ENCODE results near the gene WFDC13.
"Not testable (repeated sequence)": the region's sequence is repeated elsewhere in the genome, so short reads cannot be mapped to it uniquely, and the experiment has no call there.

WFDC13 gene

DNA sequence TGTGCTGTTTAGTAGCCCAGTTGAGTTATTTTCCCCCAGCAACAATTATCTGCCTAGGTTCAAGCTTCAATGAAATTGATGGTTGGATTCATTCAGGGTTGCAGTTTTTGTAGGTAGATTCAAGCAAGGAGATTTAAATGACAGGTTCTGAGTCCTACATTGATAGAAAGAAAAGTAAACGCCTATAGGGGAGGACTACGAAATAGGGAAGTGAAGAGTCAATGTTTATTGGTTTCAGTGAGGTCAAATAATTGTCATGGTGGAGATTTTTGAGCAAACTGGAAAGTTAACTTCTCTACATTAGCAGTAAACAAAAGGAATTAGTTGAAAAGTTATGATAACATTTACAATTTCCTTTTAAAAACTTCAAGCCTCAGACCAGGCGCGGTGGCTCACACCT lies 734 bp upstream of the WFDC13 start:
- TF ChIP-seq, protein P1, sequence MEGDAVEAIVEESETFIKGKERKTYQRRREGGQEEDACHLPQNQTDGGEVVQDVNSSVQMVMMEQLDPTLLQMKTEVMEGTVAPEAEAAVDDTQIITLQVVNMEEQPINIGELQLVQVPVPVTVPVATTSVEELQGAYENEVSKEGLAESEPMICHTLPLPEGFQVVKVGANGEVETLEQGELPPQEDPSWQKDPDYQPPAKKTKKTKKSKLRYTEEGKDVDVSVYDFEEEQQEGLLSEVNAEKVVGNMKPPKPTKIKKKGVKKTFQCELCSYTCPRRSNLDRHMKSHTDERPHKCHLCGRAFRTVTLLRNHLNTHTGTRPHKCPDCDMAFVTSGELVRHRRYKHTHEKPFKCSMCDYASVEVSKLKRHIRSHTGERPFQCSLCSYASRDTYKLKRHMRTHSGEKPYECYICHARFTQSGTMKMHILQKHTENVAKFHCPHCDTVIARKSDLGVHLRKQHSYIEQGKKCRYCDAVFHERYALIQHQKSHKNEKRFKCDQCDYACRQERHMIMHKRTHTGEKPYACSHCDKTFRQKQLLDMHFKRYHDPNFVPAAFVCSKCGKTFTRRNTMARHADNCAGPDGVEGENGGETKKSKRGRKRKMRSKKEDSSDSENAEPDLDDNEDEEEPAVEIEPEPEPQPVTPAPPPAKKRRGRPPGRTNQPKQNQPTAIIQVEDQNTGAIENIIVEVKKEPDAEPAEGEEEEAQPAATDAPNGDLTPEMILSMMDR (IDR thresholded peaks at IDR 0.05; ENCODE audit: borderline replicate concordance, extremely low read depth, low read length, poor library complexity, severe bottlenecking), result no peak
- TF ChIP-seq EZH2 (IDR thresholded peaks at IDR 0.05; ENCODE audit: borderline replicate concordance, low read depth, low read length, severe bottlenecking), result no peak
- ATAC-seq (ENCODE audit: insufficient read depth, low read depth), result no peak

DNA sequence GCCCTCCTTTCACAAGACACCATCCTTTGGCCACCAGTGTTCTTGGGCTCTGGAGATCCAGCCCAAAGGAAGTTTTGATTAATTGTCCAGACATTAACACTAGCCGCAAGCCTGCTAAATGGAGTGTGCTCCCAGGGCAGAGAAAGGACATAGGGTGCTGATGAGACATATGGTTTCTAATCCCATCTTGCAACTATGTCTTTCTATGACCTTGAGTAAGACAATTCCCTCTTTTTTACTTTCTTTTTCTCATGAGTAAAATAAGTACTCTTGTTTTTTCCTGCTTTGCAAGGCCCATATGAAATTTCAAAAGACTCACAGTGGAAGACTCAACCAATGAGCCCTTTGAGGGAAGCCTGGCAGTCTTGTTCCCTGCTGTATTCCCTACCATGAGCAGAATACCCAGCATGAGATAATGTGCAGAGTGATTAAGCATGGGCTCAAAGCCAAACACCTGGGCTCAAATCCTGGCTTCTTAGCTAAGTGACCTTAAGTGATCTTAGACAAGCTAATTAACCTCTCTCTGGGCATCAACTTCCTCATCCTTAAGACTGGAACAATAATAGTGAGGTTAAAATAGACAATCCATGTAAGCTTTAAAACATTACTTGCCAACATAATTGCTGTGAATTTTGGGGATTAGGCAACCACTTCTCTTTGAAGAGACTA lies 3.3 kb downstream of the WFDC13 start, which contains the start of gene WFDC10B:
WFDC10B (minus strand) TSS at position 51 of the 669 bp plus-strand sequence. CDS start 19,027 bp downstream, outside the sequence.
- Histone ChIP-seq H3K79me2 (ENCODE audit: insufficient read depth, low read length) (no peaks in the 10 kb centered on the region), H3K27ac (ENCODE audit: low read length) (no peak within 1 kb of the TSS), H3K4me3 (ENCODE audit: low read depth in 1 of 2, low read length in 2 of 2) (no peak within 1 kb of the TSS), H4K20me1 (ENCODE audit: insufficient read depth, low read length) (no peaks in the 10 kb centered on the region), H3K9ac (ENCODE audit: low read depth, low read length) (no peak within 1 kb of the TSS), H3K4me2 (ENCODE audit: insufficient read depth, low read length) (no peak within 1 kb of the TSS), H2AFZ (ENCODE audit: low read depth, low read length) (no peak within 1 kb of the TSS), H3K9me3 (ENCODE audit: insufficient read depth, low read length, severe bottlenecking) (no peaks in the 10 kb centered on the region), H3K36me3 (ENCODE audit: insufficient read depth, low read length) (no peaks in the 10 kb centered on the region), H3K27me3 (ENCODE audit: insufficient read depth, low read length, poor library complexity) (peaks cover 12% of the 10 kb centered on the region), H3K4me1 (ENCODE audit: insufficient read depth, low read length) (no peaks in the 10 kb centered on the region)
- DNase-seq, result no peak
- no peak for ATAC-seq (ENCODE audit: insufficient read depth, low read depth)
- TF ChIP-seq, protein P1 (IDR thresholded peaks at IDR 0.05; ENCODE audit: borderline replicate concordance, extremely low read depth, low read length, poor library complexity, severe bottlenecking), result no peak
- TF ChIP-seq EZH2 (IDR thresholded peaks at IDR 0.05; ENCODE audit: borderline replicate concordance, low read depth, low read length, severe bottlenecking), result no peak

More for the DNA sequence above, 734 bp upstream of the WFDC13 start:
- Histone ChIP-seq H3K36me3 (ENCODE audit: insufficient read depth, low read length) (no peaks in the 10 kb centered on the region), H3K4me2 (ENCODE audit: insufficient read depth, low read length) (no peak overlapping the region), H3K9me3 (ENCODE audit: insufficient read depth, low read length, severe bottlenecking) (no peaks in the 10 kb centered on the region), H3K79me2 (ENCODE audit: insufficient read depth, low read length) (no peaks in the 10 kb centered on the region), H2AFZ (ENCODE audit: low read depth, low read length) (no peak overlapping the region), H4K20me1 (ENCODE audit: insufficient read depth, low read length) (no peaks in the 10 kb centered on the region), H3K27ac (ENCODE audit: low read length) (no peak overlapping the region), H3K4me3 (ENCODE audit: low read depth in 1 of 2, low read length in 2 of 2) (no peak overlapping the region), H3K9ac (ENCODE audit: low read depth, low read length) (no peak overlapping the region), H3K27me3 (ENCODE audit: insufficient read depth, low read length, poor library complexity) (peaks cover 15% of the 10 kb centered on the region), H3K4me1 (ENCODE audit: insufficient read depth, low read length) (no peaks in the 10 kb centered on the region)
- no peak for DNase-seq

DNA sequence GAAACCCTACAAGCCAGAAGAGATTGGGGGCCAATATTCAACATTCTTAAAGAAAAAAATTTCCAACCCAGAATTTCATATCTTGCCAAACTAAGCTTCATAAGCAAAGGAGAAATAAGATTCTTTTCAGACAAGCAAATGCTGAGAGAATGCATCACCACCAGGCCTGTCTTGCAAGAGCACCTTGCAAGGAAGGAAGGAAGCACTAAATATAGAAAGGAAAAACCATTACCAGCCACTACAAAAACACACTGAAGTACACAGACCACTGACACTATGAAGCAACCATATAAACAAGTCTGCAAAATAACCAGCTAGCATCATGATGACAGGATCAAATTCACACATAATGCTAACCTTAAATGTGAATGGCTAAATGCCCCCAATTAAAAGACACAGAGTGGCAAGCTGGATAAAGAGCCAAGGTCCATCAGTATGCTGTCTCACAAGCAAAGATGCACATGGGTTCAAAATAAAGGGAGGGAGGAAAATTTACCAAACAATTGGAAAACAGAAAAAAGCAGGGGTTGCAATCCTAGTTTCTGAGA lies 14.4 kb downstream of the WFDC13 start:
- H3K4me1 ChIP-seq (ENCODE audit: insufficient read depth, low read length); H3K9me3 ChIP-seq (ENCODE audit: insufficient read depth, low read length, severe bottlenecking); H3K4me2 ChIP-seq (ENCODE audit: insufficient read depth, low read length); H3K79me2 ChIP-seq (ENCODE audit: insufficient read depth, low read length); H3K36me3 ChIP-seq (ENCODE audit: insufficient read depth, low read length); H4K20me1 ChIP-seq (ENCODE audit: insufficient read depth, low read length); H3K27ac ChIP-seq (ENCODE audit: low read length); H3K9ac ChIP-seq (ENCODE audit: low read depth, low read length); H3K4me3 ChIP-seq (ENCODE audit: low read depth in 1 of 2, low read length in 2 of 2); ATAC-seq (ENCODE audit: insufficient read depth, low read depth); H3K27me3 ChIP-seq (ENCODE audit: insufficient read depth, low read length, poor library complexity); H2AFZ ChIP-seq (ENCODE audit: low read depth, low read length); DNase-seq: not testable (repeated sequence)

DNA sequence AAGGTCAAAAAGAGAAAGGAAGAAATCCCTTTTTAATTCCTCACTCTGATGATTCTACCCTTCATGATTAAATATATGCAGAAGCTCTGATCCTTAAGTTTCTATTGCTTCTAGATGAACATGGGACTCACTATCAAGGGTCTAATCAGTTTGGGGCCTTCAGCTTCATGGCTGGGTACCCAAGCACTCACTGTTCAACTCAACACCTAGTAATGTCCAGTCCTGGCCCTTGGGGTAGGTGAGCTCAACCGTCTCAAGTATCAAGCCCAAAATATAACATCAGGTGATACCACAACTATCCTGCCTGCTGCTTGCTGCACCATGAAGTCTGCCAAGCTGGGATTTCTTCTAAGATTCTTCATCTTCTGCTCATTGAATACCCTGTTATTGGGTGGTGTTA lies 20.2 kb downstream of the WFDC13 start, which contains the start of gene SPINT4:
SPINT4 (plus strand) TSS at position 301 of the 400 bp plus-strand sequence; CDS start at position 322, 21 bp downstream.
- ATAC-seq (ENCODE audit: insufficient read depth, low read depth), result no peak
- H3K79me2 ChIP-seq (ENCODE audit: insufficient read depth, low read length), result no peaks in the 10 kb centered on the region
- no peak within 1 kb of the TSS for H3K9ac ChIP-seq (ENCODE audit: low read depth, low read length)
- H2AFZ ChIP-seq (ENCODE audit: low read depth, low read length), result no peak within 1 kb of the TSS
- no peak for DNase-seq
- H3K36me3 ChIP-seq (ENCODE audit: insufficient read depth, low read length), result no peaks in the 10 kb centered on the region
- no peak within 1 kb of the TSS for H3K27ac ChIP-seq (ENCODE audit: low read length)
- no peak within 1 kb of the TSS for H3K4me3 ChIP-seq (ENCODE audit: low read depth in 1 of 2, low read length in 2 of 2)
- peaks cover 10% of the 10 kb centered on the region for H3K27me3 ChIP-seq (ENCODE audit: insufficient read depth, low read length, poor library complexity)
- H3K4me1 ChIP-seq (ENCODE audit: insufficient read depth, low read length), result no peaks in the 10 kb centered on the region
- no peak within 1 kb of the TSS for H3K4me2 ChIP-seq (ENCODE audit: insufficient read depth, low read length)
- no peaks in the 10 kb centered on the region for H3K9me3 ChIP-seq (ENCODE audit: insufficient read depth, low read length, severe bottlenecking)
- H4K20me1 ChIP-seq (ENCODE audit: insufficient read depth, low read length), result no peaks in the 10 kb centered on the region
- TF ChIP-seq, protein P1 (IDR thresholded peaks at IDR 0.05; ENCODE audit: borderline replicate concordance, extremely low read depth, low read length, poor library complexity, severe bottlenecking), result no peak
- no peak for TF ChIP-seq EZH2 (IDR thresholded peaks at IDR 0.05; ENCODE audit: borderline replicate concordance, low read depth, low read length, severe bottlenecking)

Data from DND-41 (cell line).